RKO (cell line): ENCODE measurements around the gene GRIN3B.

Source experiments
- DNase-seq: peaks from one replicate; pipeline ENCODE4 v3.0.0-alpha.2; 2016; ENCODE audit warnings: low spot score

GRIN3B gene

GRCh38 chr19:1007399-1008251 is 7.4 kb downstream of the GRIN3B start:
- DNase-seq: no peak

- DNase-seq: no peak
These were observed 8.2 kb downstream of the GRIN3B start for GRCh38 chr19:1008268-1009040.

GRCh38 chr19:1009041-1009980 is 9.1 kb downstream of the GRIN3B start:
- no peak for DNase-seq

GRCh38 chr19:1009981-1010538 is 9.8 kb downstream of the GRIN3B start:
- no peak for DNase-seq

- DNase-seq: no peak
These were observed 10.6 kb downstream of the GRIN3B start for GRCh38 chr19:1010586-1011510.

- no peak for DNase-seq
These were observed 11.7 kb downstream of the GRIN3B start for GRCh38 chr19:1011831-1012333.

GRCh38 chr19:1012334-1012733 is 12.1 kb downstream of the GRIN3B start:
- DNase-seq: no peak

GRCh38 chr19:1013218-1013617 is 13.0 kb downstream of the GRIN3B start:
- DNase-seq: no peak

GRCh38 chr19:1014161-1015060 is 14.2 kb downstream of the GRIN3B start:
- DNase-seq: no peak

GRCh38 chr19:1015061-1015781 is 15.0 kb downstream of the GRIN3B start:
- no peak for DNase-seq

- no peak for DNase-seq
These were observed 15.8 kb downstream of the GRIN3B start for GRCh38 chr19:1015782-1016646.

GRCh38 chr19:1016647-1017114 is 16.5 kb downstream of the GRIN3B start:
- DNase-seq: no peak

GRCh38 chr19:1017115-1017905 is 17.1 kb downstream of the GRIN3B start:
- DNase-seq: no peak

- DNase-seq: no peak
These were observed 17.7 kb downstream of the GRIN3B start for GRCh38 chr19:1017906-1018305.

- DNase-seq: no peak
These were observed 18.2 kb downstream of the GRIN3B start for GRCh38 chr19:1018393-1018792.

GRCh38 chr19:1018932-1019615 is 18.9 kb downstream of the GRIN3B start:
- no peak for DNase-seq
